ENCODE measurements around the gene SLIT3.

The SLIT3 gene

DNA sequence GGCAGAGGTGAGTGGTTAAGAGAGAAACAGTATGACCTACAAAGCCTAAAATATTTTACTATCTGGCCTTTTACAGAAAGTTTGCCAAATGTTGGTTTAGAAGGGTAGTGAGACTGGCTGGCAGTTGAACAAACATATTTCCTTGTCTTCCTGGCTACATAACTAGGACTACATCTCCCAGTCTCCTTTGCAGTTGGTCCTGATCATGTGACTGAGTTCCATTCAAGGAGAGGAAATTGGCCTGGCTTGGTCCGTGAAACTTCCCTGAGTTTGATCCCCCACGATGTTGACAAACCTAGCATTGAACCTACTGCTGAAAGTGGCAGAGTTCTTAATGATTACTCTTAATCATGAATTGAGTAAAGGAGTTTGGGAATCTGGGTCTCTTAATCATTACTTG lies 280.8 kb downstream of the SLIT3 start:
- no peak for DNase-seq

DNA sequence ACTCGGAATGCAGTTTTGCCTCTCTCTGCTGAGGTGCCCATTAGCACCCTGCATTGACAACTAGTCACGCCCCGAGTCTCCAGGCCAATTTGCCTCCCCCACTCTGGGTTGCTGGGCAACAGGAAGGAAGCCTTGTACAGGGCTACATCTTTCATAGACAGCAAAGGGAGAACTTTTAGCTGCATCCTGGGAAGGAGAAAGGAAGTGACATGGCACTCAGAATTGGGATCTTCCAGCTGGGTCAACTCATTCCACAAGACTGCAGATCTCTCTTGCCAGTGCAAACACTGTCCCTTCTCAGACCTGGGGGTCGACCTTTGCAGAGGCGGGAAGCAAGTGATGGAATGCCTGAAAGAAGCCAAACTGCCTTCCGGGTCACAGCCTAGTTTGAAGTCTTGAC lies 282.0 kb downstream of the SLIT3 start:
- no peak for DNase-seq

- no peak for DNase-seq
Observed at GRCh38 chr5:169015991-169016390, 284.9 kb downstream of the SLIT3 start.

- DNase-seq: no peak
Observed at GRCh38 chr5:169013846-169014245, 287.1 kb downstream of the SLIT3 start.

DNA sequence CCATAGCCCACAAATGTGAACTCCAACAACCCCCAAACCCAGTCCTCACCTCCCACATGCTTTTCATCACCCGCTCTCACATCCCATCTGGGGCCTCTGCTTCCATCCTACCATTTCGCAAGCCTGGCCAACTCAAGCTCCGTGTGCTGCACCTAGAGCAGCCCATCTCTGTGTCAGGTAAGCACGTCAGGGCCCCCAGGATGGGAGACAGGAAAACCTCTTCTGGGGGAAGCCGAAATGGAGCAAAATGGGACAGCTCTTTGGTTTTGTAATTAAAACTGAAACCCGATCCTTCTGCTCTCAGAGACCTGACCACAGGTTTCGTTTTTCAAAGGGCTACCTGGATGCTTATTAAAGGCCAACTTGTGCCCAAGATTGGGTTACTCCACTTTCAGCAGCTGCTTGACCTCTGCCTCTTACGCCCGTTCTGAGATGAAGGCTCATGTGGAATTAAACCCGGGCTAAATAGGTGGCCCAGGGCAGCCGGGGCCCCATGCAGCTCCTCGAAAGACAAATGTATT lies 287.7 kb downstream of the SLIT3 start:
- no peak for DNase-seq

DNA sequence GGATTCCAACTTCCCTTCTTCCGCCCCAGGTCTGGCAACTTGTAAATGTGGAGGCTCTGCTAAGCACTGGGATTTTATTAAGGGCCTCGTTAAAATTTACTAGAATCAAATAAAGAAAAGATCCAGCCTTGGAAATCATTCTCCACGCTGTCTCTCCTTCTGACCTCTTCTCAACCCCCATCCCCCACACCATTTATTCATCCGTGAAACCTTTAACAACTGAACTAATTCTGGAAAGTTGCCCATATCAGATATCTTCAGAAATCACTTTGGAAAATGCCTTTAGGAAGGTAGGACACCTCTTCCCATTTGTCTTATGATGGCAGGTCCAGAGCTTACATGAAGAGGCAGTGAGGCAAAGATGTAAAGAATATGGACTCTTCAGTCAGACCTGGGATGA lies 288.5 kb downstream of the SLIT3 start:
- DNase-seq: no peak

DNA sequence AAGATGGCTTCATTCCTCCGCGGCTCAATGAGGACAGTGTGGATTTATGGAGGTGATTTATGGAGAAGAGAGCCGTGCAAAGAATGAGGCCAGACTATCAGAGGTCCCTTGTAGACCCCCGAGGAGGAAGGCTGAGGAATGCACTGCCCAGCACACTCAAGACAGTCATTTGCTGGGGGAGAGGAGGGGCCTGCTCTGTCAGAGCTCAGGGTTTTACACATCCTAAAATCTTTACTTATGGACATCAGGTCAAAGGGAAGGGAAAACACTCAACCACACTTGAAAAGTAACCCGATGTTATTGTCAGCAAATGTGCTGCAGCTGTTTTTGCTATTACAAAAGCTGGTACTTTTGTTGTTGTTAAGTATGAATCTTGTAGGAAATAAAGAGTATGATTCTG lies 289.5 kb downstream of the SLIT3 start:
- no peak for DNase-seq

- no peak for DNase-seq
Observed at GRCh38 chr5:169011009-169011408, 289.9 kb downstream of the SLIT3 start.

- no peak for DNase-seq
Observed at GRCh38 chr5:169009123-169009522, 291.8 kb downstream of the SLIT3 start.

- no peak for DNase-seq
Observed at GRCh38 chr5:169006842-169007790, 293.8 kb downstream of the SLIT3 start.

DNA sequence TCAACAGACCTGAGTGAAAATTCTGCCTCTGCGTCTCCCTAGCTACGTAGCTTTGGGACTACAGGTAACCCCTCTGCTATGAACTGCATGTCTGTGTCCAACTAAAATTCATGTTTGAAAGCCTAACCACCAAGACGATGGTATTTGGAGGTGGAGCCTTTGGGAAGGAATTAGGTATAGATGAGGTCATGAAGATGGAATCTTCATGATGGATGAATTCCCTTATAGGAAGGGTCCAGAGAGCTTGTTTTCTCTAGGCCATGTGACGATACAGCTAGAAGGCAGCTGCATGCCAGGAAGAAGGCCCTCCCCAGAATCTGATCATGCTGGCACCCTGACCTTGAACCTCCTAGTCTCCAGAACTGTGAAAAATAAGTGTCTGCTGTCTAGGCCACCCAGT lies 296.4 kb downstream of the SLIT3 start:
- DNase-seq: no peak

GRCh38 chr5:169003721-169004541 lies 297.0 kb downstream of the SLIT3 start:
- DNase-seq: no peak

GRCh38 chr5:169002953-169003555 lies 297.9 kb downstream of the SLIT3 start:
- DNase-seq: no peak

DNA sequence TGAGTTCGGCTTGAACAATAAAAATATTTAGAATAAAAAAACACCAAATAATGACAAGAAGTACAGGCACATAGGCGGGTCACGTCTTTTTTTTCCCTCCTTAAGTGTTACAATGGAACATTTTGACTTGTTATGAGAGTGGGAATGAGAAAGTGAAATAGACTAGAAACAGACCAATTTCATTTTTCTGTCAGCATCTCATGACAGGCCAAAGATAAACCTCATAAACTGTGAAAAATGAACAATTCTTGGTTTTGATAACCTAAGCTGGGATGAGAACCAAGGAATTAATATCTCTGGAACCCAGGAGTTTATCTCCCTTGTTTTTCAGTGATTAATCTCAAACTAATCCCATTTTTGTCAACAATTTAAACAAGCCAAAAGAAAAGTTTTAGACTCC lies 299.5 kb downstream of the SLIT3 start:
- DNase-seq: no peak

GRCh38 chr5:168995024-168995423 lies 305.9 kb downstream of the SLIT3 start:
- no peak for DNase-seq

DNA sequence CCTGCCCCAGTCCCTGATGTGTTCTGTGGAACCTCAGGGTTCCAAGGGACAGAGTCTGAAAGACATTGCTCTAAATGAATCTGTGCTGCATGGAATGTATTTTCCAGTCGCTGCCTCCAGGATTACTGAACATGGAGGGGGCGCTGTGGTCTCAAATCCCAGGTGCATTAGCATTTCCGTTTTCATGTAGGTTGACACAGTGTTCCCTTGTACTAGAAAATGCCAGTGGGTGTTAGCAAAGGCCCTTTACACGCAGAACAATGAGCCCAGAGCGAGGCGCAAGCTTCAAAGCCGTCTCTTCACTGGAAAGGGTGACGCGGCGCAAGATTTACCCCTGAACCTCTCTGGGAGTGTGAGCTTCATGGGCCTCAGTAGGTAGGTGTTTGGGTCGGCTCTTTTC lies 308.3 kb downstream of the SLIT3 start:
- no peak for DNase-seq

DNA sequence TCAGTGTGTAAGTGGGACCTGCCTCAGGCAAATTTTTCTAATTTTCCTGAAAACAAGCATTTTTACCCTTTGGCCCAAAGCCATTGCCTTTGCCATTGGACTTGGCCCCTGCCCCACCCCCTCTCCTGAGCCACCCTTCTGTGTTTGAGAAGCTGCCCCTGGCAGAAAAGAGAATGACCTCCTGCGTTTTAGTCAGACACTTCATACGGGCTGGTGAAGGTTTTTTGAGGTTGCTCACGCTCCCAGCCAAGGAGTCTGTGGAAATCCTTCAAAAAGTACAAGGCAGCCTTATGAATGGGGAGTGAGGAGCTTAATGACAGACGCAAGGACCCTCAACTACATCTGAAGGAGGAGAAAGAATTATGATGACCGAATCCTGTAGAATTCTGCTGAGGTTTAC lies 308.9 kb downstream of the SLIT3 start:
- no peak for DNase-seq

DNA sequence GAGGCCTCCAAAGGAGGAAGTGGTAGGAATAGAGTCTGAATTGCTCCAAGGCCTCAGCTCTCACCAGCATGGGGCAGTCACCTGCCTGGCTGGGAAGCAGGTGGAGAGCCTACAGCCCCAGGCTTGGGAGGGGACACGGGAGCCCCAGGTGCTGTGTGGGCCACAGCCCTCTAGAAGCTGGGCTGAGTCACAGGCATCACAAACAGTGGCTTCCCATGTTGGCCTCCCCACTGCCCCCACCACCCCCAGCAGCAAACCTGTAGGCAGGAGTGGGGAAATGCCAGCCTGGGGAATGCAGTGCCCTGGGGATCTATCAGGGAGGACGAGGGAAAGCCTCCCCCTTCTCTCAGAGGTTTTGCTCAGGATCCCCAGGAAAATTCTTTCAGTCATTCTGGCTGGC lies 309.6 kb downstream of the SLIT3 start:
- no peak for DNase-seq

DNA sequence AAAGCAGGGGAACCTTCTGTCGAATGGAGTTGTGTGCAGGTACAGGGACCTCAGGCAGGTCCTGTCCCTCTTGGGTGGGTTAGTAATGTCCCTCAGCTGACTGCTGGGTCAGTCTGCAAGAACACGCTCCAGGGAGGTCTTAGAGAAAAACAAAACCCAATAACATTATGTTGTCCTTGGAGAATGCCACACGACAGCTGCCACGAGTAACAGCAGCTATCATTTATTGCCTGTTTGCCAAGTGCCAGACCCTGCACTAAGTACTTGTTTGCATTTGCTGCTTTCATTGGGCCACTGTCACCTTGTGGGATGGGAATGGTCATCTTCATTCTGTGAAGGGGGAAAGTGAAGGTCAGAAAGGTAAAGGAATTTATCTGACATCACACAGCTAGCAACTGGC lies 310.3 kb downstream of the SLIT3 start:
- no peak for DNase-seq

- DNase-seq: no peak
Observed at GRCh38 chr5:168989731-168990505, 311.0 kb downstream of the SLIT3 start.

GRCh38 chr5:168988699-168989098 lies 312.2 kb downstream of the SLIT3 start:
- DNase-seq: no peak

DNA sequence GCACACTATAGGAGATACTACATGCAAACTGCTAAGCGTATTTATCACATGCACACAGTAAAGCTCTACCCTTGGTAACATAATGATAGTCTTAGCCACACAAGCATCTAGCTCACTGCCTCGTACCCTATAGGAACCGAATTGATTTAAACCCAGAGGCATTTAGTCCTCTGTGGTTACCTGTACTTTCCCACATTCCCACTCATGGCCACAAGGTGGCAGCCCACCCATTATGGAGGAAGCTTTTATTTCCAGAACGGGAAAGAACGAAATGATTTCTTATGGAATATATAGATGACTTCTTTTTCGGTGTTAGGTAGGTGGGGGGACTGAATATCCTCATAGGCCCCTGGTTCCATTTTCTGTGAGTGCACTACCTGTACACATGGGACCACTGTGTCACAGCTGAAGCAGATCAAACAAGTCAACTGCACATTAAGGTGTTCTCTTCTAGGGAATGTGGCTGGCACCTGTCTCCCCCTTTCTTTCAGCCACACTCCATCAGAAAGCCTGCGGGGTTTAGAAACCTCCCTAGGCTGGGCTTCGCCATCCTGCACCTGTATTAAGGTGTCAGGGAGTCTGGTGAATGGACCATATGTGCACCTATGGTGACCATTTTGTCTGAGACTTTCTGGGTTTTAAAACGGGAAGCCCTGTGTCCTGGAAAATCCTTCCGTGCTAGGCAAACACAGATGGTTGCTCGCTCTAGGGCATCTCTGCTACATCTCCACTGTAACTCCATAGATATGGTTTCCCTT lies 313.2 kb downstream of the SLIT3 start:
- DNase-seq: no peak

Measured in NCI-H1417 treated with DMSO at 0.1 percent for 48 hours (cell line).